GM18951 (cell line): ENCODE data around the gene NR2F1.

Source experiments
- POLR2A ChIP-seq: IDR thresholded peaks from 4 replicates; pipeline ENCODE4 v1.6.1; 2011; ENCODE audit warnings: mild to moderate bottlenecking; ENCODE audit not compliant: insufficient read length, insufficient read depth; ENCODE audit errors: extremely low read depth
- in situ Hi-C: fragments of 300-500 bp; cut with MboI; formaldehyde crosslinking; loops from one replicate; pipeline ENCODE4 v1.12.0; 2022; ENCODE audit warnings: low sequenced_read_pairs, mixed read lengths, inconsistent platforms; ENCODE audit not compliant: unreplicated experiment

Gene NR2F1

DNA sequence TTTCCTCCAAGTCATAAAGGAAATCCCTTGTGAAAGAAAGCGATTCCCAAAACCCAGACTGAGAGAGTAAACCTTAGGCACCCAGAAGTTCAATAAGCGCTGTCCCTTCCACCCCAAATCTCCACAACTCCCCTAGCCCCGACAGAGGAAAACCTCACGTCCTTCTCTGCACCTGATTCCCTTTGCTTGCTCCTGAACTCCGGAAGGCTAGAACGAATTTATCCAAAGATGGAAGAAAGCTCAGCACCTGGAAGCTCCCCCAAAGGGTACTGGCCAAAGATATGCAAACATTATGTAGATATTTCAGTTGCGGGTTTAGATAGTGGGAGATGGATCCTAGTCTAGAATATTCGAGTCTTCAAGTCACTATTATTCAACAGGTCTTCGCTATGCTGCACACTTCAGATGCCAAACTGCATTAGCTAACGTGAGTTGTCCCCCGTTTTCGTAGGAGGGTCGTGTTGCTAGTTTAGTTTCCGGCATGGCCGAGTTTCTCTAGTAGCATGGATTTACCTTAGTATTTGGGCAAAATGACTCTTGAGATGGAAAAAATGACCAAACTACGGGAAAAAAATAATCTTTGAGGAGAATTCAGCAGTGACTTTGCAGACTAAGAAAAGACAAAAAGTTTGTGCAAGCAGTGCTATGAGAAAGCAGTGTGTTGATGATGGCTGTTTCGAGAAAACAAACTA is 27.7 kb downstream of the NR2F1 start:
- in situ Hi-C loops = no loop called here

GRCh38 chr5:93611273-93611975 is 28.4 kb downstream of the NR2F1 start:
- in situ Hi-C loops = no loop called here

More for the DNA sequence above, 27.7 kb downstream of the NR2F1 start:
- TF ChIP-seq POLR2A = no peak

GRCh38 chr5:93611976-93612854 is 29.2 kb downstream of the NR2F1 start:
- in situ Hi-C loops = no loop called here
- TF ChIP-seq POLR2A = no peak

More at GRCh38 chr5:93611273-93611975, 28.4 kb downstream of the NR2F1 start:
- TF ChIP-seq POLR2A = no peak

DNA sequence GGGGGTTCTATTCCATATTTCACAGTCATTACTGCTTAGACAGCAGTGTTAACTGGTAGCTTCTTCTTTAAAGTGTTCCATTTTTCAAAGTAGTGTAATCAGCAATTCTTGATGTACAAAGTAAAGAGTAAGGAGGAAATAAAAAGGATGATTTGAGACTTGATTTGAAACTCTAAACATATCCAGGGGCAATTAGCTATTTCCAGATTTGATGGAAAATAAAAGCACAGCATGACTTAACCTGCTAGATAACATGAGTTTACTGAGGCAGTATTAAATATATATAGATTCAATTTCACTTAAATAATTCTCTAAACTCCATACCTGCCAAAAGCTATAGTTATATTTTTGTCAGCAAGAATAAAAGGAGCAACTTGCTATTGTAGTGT is 29.8 kb downstream of the NR2F1 start:
- no peak for TF ChIP-seq POLR2A
- in situ Hi-C loops = no loop called here

- no peak for TF ChIP-seq POLR2A
- in situ Hi-C loops = no loop called here
Observed at GRCh38 chr5:93616538-93617174, 33.6 kb downstream of the NR2F1 start.

DNA sequence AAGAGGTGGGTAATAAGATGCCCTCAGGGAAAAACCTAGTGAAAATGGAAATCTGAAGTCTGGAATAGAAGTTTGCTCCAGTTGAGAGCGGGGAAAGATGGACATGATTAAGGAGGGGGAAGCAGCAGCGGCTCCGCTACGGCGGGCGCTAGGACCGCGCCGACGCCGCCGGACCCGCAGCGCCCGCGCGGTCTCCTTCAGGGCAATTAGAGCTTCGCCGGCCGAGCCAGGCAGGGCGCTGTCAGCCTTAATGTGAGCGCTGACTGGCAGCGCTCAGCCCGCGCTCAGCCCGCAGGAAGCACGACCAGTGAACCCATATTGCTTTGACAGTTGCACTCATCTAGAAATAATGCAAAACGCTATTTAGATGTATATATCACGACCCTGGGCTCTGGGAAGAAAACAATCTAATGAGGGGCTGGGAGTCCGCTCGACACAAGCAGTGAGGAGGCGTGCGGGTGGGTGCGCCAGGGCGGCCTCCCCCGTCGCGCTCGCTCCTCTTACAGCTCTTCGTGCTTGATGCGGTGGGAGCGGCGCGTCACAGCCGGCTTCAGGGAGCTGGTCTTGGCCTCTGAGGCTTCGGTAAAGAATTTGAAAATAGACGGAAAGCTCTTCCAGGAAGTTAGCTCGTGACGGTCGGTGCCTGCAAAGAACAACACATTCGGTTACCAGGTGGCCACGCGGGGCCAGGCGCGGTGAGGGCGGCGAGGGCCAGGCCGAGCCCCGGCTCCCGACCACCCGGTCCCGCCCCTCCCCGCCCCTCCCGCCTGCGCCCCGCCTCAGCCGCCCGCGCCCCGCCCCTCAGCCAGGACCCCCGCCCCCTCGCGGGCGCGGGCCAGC is 37.7 kb downstream of the NR2F1 start:
- in situ Hi-C loops = no loop called here
- TF ChIP-seq POLR2A = no peak

DNA sequence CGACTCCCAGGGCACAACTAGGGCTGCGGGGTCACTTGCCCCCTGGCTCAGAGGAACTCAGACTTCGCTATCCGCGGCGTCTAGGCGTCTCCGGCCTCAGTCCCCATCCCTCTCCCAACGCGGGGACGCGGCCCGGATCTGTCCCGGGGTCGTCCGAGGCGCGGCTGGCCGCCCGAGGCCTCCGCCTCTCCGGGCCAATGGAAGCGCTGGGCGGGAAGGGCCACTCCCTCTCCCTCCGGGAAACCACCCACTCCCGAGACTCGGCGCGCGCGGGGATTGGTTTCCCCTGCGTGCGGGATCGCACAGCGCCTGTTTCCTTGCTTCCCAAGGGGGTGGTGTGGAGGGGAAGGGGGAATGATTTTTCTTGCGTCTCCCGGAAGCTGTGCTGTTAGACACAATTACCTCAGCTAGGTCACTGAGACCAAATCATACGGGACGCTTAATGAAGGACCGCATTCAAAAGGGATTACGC is 38.3 kb downstream of the NR2F1 start:
- in situ Hi-C loops = no loop called here
- TF ChIP-seq POLR2A = no peak

- TF ChIP-seq POLR2A = no peak
- in situ Hi-C loops = no loop called here
Observed at GRCh38 chr5:93622240-93622885, 39.3 kb downstream of the NR2F1 start.

DNA sequence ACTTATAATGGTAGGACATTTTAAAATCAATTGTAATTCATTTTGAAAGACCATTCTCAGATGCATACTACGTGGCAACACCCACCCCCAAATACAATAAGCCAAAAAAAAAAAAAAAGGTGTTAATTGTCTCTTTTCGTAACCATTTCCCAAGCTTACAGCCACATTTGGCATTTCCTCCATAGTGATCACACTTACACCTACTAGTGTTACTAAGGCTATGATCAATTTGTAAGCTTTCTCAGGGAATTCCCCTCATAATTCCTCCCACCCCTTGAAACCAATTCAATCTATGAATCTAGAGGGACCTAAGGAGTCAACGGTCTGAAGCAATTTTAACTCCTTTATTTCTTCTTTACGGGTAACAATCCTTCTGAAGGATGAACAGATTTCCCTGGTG is 40.1 kb downstream of the NR2F1 start:
- in situ Hi-C loops = no loop called here
- no peak for TF ChIP-seq POLR2A

DNA sequence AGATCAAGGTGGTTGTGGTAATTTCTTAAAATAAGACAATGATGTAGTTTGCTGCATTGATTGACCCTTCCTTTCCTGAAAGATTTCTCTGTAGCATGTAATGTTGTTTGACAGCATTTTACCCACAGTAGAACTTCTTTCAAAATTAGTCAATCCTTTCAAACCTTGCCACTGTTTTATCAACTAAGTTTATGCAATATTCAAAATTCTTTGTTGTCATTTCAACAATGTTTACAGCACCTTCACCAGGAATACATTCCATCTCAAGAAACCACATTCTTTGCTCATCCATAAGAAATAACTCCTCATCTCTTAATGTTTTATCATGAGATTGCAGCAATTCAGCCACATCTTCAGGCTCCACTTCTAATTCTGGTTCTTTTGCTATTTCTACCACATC is 43.8 kb downstream of the NR2F1 start:
- in situ Hi-C loops = no loop called here
- no peak for TF ChIP-seq POLR2A

GRCh38 chr5:93632327-93632726 is 49.3 kb downstream of the NR2F1 start:
- no peak for TF ChIP-seq POLR2A
- in situ Hi-C loops = no loop called here

DNA sequence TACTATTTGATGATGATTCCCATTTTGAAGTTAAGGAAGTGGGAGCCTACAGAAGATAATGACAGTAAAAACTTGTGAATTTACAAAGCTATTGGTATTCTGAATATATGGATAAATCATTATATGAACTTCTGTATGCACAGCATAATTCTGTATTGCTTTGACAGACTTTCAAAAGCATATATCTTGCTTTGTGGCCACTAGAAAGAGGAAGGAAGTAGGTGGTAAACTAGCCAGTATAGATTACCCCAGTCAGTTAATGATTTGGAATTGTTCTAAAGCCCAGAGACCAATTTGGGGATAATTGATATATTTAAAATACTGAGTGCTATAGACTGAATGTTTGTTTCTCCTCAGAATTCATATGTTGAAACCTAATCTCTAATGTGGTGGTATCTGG is 53.0 kb downstream of the NR2F1 start:
- in situ Hi-C loops = no loop called here
- no peak for TF ChIP-seq POLR2A
